Upper lobe of left lung (tissue), 4 donors: ENCODE results near the gene MRPL4.

Source experiments
- CTCF ChIP-seq, 6 experiments: fragments of 450-650 bp in 4 of 6; fragments of 200-600 bp in 2 of 6; sonication (generic) in 2 of 6; IDR thresholded peaks; one replicate each; pipeline ENCODE4 v1.5.1; 2016 to 2019; ENCODE audit warnings: antibody characterized with exemption in 6 of 6
- POLR2AphosphoS5 ChIP-seq, 2 donors: sonication (generic); formaldehyde crosslinking; IDR thresholded peaks; one replicate each; pipeline ENCODE4 v1.5.1; 2017; ENCODE audit warnings: antibody characterized with exemption in 2 of 2

- TF ChIP-seq CTCF (IDR thresholded peaks at IDR 0.05) (no peak), POLR2AphosphoS5 (IDR thresholded peaks at IDR 0.05) (no peak)
Measured at GRCh38 chr19:10223488-10224213, 28.4 kb upstream of the MRPL4 start.
